Right lobe of liver (tissue), 4 donors: ENCODE measurements around the gene APOL5.
"Not testable (repeated sequence)": the region's sequence is repeated elsewhere in the genome, so short reads cannot be mapped to it uniquely, and the experiment has no call there.

Experiments
- POLR2A ChIP-seq: fragments of 450-650 bp; IDR thresholded peaks from one replicate; pipeline ENCODE4 v1.6.1; 2017; ENCODE audit warnings: antibody characterized with exemption, mild to moderate bottlenecking
- TF ChIP-seq, protein P1 (sequence below), 4 donors: fragments of 200-600 bp in 3 of 4; fragments of 450-650 bp in 1 of 4; IDR thresholded peaks; one replicate each; pipeline versions ENCODE4 v1.5.1 to v1.8.0; 2016 to 2022; ENCODE audit warnings: antibody characterized with exemption in 4 of 4, mild to moderate bottlenecking in 2 of 4
- donor health status: DM: no; HTN: no; CAD: no.
- donor health status: DM: no; HTN: no; CAD: no.
- donor health status: DM: no; HTN: yes; CAD: no.

DNA sequence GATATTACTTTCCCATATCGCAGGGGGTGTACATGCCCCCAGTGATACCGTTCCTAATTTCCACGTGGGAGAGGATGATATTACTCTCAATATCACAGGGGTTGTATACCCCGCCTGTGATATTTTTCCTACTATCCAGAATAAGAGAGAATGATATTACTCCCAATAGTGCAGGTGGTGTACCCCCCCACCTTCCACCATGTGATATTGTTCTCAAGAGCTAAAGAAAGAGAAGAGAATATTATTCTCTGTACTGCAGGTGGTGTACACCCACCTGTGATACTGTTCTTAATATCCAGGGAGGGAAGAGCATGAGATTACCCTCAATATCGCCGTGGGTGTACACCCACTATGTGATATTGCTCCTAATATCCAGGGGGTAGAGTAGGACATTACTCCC, 17.8 kb upstream of the APOL5 start:
- not testable (repeated sequence) for TF ChIP-seq POLR2A
- TF ChIP-seq, protein P1, sequence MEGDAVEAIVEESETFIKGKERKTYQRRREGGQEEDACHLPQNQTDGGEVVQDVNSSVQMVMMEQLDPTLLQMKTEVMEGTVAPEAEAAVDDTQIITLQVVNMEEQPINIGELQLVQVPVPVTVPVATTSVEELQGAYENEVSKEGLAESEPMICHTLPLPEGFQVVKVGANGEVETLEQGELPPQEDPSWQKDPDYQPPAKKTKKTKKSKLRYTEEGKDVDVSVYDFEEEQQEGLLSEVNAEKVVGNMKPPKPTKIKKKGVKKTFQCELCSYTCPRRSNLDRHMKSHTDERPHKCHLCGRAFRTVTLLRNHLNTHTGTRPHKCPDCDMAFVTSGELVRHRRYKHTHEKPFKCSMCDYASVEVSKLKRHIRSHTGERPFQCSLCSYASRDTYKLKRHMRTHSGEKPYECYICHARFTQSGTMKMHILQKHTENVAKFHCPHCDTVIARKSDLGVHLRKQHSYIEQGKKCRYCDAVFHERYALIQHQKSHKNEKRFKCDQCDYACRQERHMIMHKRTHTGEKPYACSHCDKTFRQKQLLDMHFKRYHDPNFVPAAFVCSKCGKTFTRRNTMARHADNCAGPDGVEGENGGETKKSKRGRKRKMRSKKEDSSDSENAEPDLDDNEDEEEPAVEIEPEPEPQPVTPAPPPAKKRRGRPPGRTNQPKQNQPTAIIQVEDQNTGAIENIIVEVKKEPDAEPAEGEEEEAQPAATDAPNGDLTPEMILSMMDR (IDR thresholded peaks at IDR 0.05) = not testable (repeated sequence)
